Amniotic epithelial cell (primary cell): ENCODE results near the gene TRAF3IP1.
"Not testable (repeated sequence)": the region's sequence is repeated elsewhere in the genome, so short reads cannot be mapped to it uniquely, and the experiment has no call there.

Experiments
- DNase-seq: peaks from one replicate; pipeline ENCODE4 v3.0.0-alpha.2; 2010; ENCODE audit warnings: low read depth

Gene TRAF3IP1

GRCh38 chr2:238308177-238308576, 12.1 kb upstream of the TRAF3IP1 start:
- DNase-seq: no peak

DNA sequence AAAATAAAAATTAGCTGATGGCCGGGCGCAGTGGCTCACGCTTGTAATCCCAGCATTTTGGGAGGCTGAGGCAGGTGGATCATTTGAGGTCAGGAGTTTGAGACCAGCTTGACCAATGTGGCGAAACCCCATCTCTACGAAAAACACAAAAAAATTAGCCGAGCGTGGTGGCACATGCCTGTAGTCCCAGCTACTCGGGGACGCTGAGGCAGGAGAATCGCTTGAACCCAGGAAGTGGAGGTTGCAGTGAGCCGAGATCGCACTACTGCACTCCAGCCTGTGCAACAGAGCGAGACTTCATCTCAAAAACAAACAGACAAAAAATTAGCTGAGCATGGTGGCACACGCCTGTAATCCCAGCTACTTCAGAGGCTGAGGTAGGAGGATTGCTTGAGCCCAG, 9.6 kb upstream of the TRAF3IP1 start:
- DNase-seq: not testable (repeated sequence)

- DNase-seq: no peak
Observed at GRCh38 chr2:238313289-238313990, 6.9 kb upstream of the TRAF3IP1 start.

- DNase-seq: no peak
Observed at GRCh38 chr2:238313991-238314350, 6.3 kb upstream of the TRAF3IP1 start.

GRCh38 chr2:238314576-238314975, 5.7 kb upstream of the TRAF3IP1 start:
- no peak for DNase-seq

DNA sequence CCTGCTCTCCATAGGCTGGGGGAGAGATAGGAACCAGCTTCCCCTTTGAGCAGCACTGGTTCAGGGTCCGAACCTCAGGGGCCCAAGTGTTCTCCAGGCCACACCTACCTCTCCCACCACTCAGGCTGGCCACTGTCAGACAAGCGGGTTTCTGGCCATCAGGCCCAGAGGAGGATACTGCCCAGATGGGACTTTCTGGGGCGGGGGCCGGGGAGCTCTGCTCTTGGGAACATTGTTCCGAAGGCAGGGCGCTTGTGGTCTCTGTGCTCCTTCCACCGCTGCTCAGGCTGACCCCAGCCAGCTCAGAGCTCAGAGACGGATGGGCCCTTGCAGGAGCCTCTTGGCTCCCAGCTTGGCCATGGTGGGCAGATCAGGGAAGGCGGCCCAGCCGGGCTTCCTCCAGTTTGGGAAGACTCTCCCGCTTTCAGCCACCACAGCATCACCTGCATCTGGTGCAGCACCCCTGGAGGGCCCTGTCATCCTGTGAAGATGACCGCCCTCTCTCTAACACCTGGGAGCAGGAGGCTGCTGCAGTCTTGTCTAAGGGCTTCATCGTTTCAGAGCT, 5.2 kb upstream of the TRAF3IP1 start:
- no peak for DNase-seq

- no peak for DNase-seq
Observed at GRCh38 chr2:238320648-238321281, 447 bp downstream of the TRAF3IP1 start.

GRCh38 chr2:238321467-238321866, 1.1 kb downstream of the TRAF3IP1 start:
- DNase-seq: no peak

- DNase-seq: no peak
Observed at GRCh38 chr2:238322001-238322411, 1.7 kb downstream of the TRAF3IP1 start.

DNA sequence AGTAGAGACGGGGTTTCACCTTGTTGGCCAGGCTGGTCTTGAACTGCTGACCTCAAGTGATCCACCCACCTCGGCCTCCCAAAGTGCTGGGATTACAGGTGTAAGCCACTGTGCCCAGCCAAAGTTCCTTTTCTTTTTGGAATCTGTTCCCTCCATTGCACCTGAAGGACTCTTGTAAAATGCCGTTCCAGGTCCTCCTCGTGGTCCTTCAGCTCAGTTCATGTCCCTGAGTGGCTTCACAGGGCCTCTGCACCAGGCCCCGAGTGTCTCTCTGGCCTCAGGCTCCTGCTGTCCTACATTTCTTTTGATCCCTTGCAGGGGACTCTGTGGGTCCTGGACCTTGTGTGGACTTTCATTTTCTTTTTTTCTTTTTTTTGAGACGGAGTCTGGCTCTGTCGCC, 3.9 kb downstream of the TRAF3IP1 start:
- not testable (repeated sequence) for DNase-seq

GRCh38 chr2:238325694-238326093, 5.4 kb downstream of the TRAF3IP1 start:
- DNase-seq: no peak

DNA sequence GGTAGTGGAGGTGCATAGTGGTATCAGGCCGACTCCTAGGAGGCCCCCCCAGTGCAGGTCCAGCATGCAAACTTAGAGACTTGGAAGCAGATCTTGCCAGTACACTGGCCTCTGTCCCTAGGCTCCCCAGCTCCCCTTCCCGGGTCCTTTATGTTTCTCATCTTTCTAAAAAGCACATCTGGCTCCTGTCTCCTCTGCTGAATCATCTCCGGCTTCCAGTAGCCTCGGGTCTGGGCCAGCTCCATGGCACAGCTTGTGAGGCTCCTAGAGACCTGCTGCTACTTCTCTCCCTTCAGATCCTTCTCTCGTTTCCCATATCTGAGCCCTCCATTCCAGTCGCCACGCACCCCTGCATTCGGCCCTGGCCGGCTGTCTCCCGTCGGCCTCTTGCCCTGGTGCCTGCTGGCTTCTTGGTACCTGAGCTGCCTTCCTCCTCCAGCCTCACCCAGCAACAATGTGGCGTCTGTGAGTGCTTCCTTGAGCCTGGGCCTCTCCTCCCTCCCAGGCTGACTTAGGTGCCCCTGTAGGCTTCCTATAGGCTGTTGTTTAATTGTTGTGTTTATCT, 6.6 kb downstream of the TRAF3IP1 start:
- no peak for DNase-seq

- no peak for DNase-seq
Observed at GRCh38 chr2:238327751-238328150, 7.4 kb downstream of the TRAF3IP1 start.

DNA sequence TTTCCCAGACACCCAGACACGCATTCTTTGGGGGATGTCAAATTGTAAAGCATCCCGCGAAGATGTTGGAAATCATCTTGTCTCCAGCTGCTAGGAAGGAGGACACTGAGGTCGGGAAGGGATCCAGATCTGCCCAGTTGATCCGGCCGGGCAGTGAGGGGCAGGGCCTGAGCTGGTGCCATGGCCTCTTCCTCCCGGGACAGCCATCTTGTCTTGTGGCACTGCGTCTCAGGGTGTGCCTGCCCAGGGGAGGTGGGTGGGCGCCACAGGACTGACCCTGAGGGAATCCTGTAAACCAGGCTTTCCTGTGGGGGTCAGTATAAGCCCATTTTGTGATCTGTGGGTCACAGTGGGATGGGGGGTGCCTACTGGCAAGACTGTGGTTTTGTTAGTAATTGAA, 10.1 kb downstream of the TRAF3IP1 start:
- no peak for DNase-seq

DNA sequence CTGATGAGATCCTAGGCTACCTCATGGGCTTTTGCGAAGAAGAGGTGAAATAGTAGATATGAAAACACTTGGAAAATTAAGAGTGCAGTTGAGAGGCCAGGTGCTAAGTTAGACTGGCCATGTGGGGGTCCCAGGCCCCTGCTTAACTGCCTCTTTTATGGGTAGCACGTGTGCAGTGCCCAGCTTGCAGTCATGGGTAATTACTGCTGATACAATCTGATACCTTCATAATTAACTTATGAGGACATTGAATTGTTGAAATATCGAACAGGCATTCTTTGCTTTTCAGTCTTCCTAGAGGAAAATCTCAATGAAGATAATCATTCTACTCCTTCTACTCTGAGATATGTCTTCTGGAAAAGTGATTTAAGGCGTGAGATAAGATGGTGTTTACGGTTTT, 11.6 kb downstream of the TRAF3IP1 start:
- no peak for DNase-seq

DNA sequence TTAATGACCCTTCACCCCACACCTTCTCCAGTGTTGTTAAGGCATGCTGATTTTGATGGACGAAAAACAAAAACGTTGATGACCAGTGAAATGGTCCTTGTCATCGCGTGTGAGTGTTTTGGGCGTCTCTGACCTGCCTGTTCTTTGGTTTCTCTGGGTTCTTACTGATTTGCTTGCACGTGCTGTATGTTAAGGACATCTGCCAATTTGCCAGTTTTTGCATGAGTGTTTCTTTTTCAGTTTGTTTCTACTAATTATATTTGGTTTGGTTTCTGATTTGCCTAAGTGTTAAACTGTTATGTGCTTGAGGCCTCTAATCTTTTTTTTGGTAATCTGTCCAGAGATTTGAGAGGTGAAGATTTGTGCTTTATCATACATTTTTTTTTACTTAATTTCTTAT, 14.6 kb downstream of the TRAF3IP1 start:
- no peak for DNase-seq

- DNase-seq: peak; percentile 13
Observed at GRCh38 chr2:238335591-238335990, 15.3 kb downstream of the TRAF3IP1 start.

DNA sequence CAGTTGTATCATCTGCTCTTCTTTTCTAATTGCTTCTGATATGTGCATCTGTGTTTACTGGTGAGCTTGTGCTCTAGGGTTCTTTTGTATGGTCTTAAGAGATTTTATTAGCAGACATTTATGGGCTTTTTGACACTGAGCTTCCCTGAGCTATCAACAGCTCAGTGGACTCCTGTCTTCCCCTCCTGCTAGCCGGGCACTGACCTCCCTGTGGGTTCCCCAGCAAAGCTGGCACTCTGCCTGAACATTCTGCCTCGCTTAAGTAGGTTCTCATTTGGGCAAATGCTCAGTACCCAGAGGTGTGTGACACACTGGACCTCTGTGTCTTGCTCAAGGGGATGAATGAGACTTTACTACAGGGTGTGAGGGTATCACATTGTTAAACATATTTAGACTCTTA, 15.8 kb downstream of the TRAF3IP1 start:
- DNase-seq: no peak

DNA sequence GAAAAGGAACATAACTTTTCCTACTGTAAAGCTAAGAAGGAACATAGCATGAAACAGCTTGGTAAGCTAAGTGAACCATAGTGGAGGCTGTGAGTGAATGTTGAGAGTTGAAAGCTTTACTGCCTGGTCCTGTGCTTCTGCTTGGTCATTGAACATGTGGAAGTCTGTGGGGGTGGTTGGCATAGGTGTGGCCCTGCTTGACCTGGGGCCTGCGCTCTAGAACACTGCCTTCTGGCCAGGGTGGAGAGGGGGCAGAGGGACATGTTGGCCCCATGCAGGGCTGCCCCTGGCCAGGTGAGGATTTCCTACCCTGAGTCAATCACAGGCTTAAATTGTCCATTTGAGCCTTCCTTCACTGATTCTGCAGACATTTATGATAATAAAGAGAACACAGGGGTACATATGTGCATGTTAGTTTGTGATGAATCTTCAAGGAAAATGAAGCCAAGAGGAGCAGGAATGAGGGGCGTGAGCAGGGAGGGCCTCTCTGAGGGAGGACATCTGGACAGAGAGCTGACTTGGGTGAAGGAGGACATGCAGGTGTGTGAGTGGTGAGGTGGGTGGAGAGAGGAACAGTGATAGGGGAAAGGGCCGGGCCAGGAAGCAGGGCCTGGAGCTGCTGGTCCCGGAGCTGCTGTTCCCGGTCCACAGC, 16.6 kb downstream of the TRAF3IP1 start:
- no peak for DNase-seq

DNA sequence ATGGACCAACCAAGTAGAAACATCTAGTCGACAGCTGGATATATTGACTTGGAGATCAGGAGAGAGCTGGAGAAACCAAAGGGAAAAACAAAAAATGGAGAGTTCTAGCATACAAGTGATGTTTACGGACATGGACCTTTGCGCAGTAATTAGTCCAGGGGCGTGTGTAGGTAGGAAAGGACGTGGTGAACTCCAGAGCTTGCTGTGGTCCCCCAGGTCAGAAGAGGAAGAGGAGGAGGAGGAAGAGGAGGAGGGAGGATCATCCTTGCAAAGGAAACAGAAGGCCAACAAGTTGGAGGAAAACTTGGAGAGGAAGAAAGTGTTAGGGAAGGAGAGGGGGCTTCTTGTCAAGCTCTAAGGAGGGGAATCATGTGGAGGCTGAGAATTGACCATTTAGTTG, 17.5 kb downstream of the TRAF3IP1 start:
- no peak for DNase-seq

GRCh38 chr2:238338710-238339394, 18.5 kb downstream of the TRAF3IP1 start:
- DNase-seq: peak; percentile 11

- no peak for DNase-seq
Observed at GRCh38 chr2:238339395-238339780, 19.1 kb downstream of the TRAF3IP1 start.
